HL-60 (cell line): ENCODE results near the gene NEK8.

Source experiments
- DNase-seq, 2 experiments: peaks; one replicate each; pipeline ENCODE4 v3.0.0-alpha.2; 2010 to 2020; ENCODE audit warnings: low read depth in 1 of 2, low spot score in 1 of 2
- H3K27ac ChIP-seq: fragments of 250-450 bp; sonication (Bioruptor Pico); replicated peaks from 2 replicates; pipeline ENCODE4 v1.5.1; 2020; ENCODE audit warnings: mild to moderate bottlenecking, moderate library complexity
- H3K27me3 ChIP-seq: fragments of 250-450 bp; sonication (Bioruptor Pico); 2 replicates; pipeline ENCODE4 v1.5.1; 2021; ENCODE audit warnings: mild to moderate bottlenecking, moderate library complexity; ENCODE audit not compliant: insufficient read depth, poor library complexity, severe bottlenecking
- H3K4me3 ChIP-seq: replicated peaks from 2 replicates; pipeline ENCODE4 v1.5.1; 2011; ENCODE audit warnings: mild to moderate bottlenecking, control low read depth, low read length; ENCODE audit not compliant: insufficient read depth
- POLR2AphosphoS5 ChIP-seq: IDR thresholded peaks from 2 replicates; pipeline ENCODE4 v1.6.1; 2012; ENCODE audit warnings: low read depth
- SPI1 ChIP-seq: IDR thresholded peaks from 2 replicates; pipeline ENCODE4 v1.6.1; 2012; ENCODE audit warnings: low read depth, mild to moderate bottlenecking, borderline replicate concordance
- TF ChIP-seq, protein P1 (sequence below): IDR thresholded peaks from one replicate; pipeline ENCODE4 v1.5.1; 2011; ENCODE audit warnings: low read length, control low read depth, inconsistent platforms; ENCODE audit not compliant: insufficient read depth
- TF ChIP-seq, protein P2 (sequence below): IDR thresholded peaks from 2 replicates; pipeline ENCODE4 v1.6.1; 2012; ENCODE audit warnings: low read depth; ENCODE audit not compliant: insufficient replicate concordance

Gene NEK8

DNA sequence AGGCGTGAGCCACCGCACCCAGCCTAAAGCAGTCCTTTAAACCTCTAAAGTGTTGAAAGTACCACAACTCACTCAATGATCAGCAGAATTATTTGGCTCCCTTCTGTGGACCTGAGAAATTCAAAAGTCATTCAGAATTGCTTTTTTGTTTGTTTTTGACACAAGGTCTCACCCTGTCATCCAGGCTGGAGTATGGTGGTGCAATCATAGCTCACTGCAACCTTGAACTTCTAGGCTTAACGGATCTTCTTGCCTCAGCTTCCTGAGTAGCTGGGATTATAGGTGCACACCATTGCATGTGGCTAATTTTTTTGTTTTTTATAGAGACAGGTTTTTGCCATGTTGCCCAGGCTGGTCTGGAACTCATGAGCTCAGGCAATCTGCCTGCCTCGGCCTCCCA lies 59.5 kb downstream of the NEK8 start:
- TF ChIP-seq, protein P1, sequence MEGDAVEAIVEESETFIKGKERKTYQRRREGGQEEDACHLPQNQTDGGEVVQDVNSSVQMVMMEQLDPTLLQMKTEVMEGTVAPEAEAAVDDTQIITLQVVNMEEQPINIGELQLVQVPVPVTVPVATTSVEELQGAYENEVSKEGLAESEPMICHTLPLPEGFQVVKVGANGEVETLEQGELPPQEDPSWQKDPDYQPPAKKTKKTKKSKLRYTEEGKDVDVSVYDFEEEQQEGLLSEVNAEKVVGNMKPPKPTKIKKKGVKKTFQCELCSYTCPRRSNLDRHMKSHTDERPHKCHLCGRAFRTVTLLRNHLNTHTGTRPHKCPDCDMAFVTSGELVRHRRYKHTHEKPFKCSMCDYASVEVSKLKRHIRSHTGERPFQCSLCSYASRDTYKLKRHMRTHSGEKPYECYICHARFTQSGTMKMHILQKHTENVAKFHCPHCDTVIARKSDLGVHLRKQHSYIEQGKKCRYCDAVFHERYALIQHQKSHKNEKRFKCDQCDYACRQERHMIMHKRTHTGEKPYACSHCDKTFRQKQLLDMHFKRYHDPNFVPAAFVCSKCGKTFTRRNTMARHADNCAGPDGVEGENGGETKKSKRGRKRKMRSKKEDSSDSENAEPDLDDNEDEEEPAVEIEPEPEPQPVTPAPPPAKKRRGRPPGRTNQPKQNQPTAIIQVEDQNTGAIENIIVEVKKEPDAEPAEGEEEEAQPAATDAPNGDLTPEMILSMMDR: no peak
- TF ChIP-seq SPI1 (no peak), POLR2AphosphoS5 (no peak; the same call in 1 of the 2 replicates)
- TF ChIP-seq, protein P2, sequence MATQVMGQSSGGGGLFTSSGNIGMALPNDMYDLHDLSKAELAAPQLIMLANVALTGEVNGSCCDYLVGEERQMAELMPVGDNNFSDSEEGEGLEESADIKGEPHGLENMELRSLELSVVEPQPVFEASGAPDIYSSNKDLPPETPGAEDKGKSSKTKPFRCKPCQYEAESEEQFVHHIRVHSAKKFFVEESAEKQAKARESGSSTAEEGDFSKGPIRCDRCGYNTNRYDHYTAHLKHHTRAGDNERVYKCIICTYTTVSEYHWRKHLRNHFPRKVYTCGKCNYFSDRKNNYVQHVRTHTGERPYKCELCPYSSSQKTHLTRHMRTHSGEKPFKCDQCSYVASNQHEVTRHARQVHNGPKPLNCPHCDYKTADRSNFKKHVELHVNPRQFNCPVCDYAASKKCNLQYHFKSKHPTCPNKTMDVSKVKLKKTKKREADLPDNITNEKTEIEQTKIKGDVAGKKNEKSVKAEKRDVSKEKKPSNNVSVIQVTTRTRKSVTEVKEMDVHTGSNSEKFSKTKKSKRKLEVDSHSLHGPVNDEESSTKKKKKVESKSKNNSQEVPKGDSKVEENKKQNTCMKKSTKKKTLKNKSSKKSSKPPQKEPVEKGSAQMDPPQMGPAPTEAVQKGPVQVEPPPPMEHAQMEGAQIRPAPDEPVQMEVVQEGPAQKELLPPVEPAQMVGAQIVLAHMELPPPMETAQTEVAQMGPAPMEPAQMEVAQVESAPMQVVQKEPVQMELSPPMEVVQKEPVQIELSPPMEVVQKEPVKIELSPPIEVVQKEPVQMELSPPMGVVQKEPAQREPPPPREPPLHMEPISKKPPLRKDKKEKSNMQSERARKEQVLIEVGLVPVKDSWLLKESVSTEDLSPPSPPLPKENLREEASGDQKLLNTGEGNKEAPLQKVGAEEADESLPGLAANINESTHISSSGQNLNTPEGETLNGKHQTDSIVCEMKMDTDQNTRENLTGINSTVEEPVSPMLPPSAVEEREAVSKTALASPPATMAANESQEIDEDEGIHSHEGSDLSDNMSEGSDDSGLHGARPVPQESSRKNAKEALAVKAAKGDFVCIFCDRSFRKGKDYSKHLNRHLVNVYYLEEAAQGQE: no peak
- peak overlapping the region; percentile 66 for H3K27ac ChIP-seq
- no peaks in the 10 kb centered on the region for H3K27me3 ChIP-seq
- H3K4me3 ChIP-seq: no peak overlapping the region
- peak in 1 of 2 experiments; percentile 69 for DNase-seq
